AG10803 (cell line): ENCODE data around the gene JAML.

ENCODE experiments used
- DNase-seq: peaks from one replicate; pipeline ENCODE4 v3.0.0; 2010; ENCODE audit warnings: low read depth
- H3K4me3 ChIP-seq: 2 replicates; pipeline ENCODE4 v1.5.1; 2011; ENCODE audit warnings: mild to moderate bottlenecking, low read length, control low read depth
- TF ChIP-seq, protein P1 (sequence below): conservative IDR thresholded peaks from 2 replicates; pipeline ENCODE4 v1.5.1; 2011; ENCODE audit warnings: mild to moderate bottlenecking, low read length, control low read depth, inconsistent platforms

JAML gene

DNA sequence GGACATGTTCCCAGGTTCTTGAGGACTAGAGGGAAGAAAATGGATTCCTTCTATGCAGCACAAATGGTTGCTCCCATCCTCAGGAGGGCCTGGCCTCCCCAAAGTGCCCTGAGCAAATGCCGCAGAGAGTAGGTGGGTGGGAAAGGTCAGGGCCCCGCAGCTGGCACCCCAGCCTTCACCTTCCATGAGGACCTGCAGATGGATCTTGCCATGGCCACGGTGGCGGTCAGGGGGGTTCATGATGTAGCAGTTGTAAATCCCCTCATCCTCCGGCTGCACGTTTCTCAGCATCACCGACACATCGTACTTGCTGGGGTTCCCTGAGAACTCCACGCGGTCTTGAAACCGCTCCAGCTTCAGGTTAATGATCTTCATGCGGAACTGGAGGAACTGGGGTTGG is 56.9 kb downstream of the JAML start:
- no peak for DNase-seq
- TF ChIP-seq, protein P1, sequence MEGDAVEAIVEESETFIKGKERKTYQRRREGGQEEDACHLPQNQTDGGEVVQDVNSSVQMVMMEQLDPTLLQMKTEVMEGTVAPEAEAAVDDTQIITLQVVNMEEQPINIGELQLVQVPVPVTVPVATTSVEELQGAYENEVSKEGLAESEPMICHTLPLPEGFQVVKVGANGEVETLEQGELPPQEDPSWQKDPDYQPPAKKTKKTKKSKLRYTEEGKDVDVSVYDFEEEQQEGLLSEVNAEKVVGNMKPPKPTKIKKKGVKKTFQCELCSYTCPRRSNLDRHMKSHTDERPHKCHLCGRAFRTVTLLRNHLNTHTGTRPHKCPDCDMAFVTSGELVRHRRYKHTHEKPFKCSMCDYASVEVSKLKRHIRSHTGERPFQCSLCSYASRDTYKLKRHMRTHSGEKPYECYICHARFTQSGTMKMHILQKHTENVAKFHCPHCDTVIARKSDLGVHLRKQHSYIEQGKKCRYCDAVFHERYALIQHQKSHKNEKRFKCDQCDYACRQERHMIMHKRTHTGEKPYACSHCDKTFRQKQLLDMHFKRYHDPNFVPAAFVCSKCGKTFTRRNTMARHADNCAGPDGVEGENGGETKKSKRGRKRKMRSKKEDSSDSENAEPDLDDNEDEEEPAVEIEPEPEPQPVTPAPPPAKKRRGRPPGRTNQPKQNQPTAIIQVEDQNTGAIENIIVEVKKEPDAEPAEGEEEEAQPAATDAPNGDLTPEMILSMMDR: no peak
- H3K4me3 ChIP-seq: no peak overlapping the region

DNA sequence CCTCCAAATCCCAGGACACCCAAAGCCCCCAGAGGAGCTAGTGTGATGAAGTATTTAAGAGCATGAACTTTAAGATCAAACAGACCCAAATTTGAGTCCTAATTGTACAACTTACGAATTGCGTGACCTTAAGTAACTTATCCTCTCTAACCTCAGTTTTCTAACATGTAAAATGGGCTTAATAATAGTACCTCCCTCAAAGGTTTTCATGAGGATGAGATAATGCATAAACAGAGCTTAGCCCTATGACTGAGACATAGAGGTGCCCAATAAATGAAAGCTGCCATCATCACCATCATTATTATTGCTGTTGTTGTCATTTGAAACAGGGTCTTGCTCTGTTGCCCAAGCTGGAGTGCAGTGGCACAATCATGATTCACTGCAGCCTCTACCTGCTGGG is 57.6 kb downstream of the JAML start:
- DNase-seq: no peak
- TF ChIP-seq, protein P1: no peak
- no peak overlapping the region for H3K4me3 ChIP-seq

DNA sequence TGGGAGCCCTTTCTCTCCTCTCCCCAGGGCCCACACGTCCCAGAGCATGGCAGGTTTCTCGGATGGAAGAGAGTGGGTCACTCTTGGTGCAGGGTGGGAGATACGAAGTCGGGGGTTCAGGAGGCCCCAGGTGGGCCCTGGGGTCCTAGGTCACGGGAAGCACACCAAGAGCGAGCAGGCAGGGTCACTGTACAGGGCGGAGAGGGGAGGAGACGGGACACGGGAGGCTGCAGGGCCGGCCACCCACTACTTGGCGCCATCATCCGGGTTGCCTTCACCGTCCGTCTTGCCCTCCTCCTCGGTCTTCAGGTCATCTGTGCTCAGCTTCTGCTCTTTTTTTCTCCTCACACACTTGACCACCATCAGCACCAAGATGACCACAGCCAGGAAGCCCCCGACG is 58.2 kb downstream of the JAML start:
- H3K4me3 ChIP-seq: no peak overlapping the region
- no peak for DNase-seq
- TF ChIP-seq, protein P1: no peak

DNA sequence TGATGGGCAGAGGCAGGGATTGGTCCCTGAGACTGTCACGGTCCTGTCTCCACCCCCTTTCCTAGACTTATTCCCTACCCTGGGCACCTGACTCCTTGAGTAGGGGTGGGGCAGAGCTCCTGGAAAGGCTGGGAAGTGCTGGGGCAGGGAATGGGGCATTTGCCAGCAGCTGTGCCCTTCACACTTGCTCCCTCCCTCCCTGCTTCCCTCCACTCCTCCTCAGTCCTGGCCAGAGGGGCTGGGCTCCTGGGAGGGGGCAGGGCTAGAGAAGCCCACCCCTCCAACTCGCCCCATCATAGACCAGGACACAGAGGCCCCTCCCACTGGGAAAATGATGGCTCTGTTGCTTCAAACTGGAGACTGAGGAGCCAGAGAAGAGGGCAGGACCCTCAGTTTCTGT is 59.9 kb downstream of the JAML start:
- DNase-seq: no peak
- TF ChIP-seq, protein P1: no peak
- no peak overlapping the region for H3K4me3 ChIP-seq

DNA sequence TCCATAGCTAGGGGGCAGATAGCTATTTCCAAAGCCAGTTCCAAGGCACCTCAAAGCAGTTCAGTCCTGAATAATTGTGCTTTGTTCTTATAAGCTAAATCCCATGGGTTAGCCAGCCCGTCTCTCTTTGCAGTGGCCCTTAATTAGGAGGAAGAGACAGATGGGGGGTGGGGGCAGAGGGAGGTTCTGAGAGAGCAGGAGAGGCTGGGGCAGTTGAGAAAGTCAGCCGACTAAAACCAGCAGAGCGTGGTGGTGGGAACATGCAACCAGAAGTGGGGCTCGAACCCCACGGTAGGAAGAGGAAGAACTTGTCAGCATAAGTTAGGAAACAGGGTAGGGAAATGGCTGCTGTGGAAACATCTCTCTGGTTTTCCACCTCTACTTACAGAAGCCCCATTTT is 61.3 kb downstream of the JAML start:
- TF ChIP-seq, protein P1: no peak
- H3K4me3 ChIP-seq: no peak overlapping the region
- no peak for DNase-seq

DNA sequence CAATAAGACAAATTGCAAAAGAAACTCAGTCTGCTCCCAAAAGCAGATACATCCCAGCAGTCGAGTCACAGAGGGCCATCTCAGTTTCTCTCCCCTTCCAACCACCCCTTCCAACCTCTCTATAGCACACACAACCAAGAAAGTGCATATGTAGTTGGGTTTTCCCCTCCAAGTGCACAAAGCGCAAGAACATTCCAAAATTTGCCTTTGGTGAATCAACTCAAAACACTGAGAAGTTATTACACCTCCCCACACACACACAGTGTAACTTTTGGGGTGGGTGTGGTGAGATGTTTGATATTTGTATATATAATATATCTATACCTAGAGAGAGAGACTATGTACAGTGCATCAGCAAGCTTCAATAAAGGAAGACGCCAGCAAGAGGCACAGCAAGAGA is 62.0 kb downstream of the JAML start:
- H3K4me3 ChIP-seq: no peak overlapping the region
- TF ChIP-seq, protein P1: no peak
- DNase-seq: no peak

DNA sequence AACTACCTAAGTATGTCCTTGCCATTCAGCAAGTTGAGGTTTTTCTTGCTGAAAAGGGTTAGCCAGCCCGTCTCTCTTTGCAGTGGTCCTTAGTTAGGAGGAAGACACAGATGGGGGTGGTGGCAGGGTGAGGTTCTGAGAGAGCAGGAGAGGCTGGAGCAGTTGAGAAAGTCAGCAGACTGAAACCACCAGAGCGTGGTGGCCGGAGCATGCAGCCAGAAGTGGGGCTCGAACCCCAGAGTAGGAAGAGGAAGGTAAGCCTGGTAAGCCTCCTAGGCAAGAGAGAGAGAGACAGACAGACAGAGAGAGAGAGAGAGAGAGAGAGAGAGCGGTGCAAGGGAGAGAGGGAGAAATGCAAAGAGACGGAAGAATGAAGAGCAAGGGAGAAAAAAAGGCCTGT is 63.0 kb downstream of the JAML start:
- no peak overlapping the region for H3K4me3 ChIP-seq
- TF ChIP-seq, protein P1: no peak
- no peak for DNase-seq
